CD1c-positive myeloid dendritic cell (primary cell): Measurements from ENCODE around the gene STAC2.

Source experiments
- DNase-seq: peaks from one replicate; pipeline ENCODE4 v3.0.0-alpha.2; 2016; ENCODE audit errors: extremely low spot score

Gene STAC2

DNA sequence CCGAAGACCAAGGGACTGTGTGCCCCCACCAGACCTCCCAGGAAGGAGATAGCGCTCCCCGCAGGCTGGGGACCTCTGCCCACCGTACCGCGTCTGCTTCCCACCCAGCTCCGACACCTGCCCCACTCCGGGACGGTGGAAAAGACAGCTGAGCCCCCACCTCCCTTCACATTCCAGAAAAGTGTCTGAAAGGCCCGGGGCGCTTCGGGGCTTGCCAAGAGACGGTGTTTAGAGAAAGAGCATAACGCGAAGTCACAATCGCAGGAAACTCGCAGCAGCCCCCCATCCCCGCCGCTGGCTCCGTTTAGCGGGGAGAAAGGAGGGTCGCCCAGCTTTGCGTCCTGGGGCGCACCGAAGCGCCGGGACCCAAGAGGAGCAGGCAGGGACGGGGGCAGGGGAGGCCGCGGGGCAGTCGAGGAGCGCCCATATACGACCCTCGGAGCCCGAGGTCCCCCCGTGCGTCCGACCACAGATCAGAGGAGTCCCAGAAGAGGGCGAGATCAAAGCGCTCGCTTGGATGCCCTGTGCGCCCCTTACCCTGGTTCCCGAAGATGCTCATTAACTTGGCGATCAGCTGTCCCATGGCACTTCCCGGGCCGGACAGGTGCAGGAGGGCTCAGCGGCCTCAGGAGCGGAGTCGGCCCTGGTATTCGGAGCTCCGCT lies 60.4 kb downstream of the STAC2 start:
- no peak for DNase-seq

DNA sequence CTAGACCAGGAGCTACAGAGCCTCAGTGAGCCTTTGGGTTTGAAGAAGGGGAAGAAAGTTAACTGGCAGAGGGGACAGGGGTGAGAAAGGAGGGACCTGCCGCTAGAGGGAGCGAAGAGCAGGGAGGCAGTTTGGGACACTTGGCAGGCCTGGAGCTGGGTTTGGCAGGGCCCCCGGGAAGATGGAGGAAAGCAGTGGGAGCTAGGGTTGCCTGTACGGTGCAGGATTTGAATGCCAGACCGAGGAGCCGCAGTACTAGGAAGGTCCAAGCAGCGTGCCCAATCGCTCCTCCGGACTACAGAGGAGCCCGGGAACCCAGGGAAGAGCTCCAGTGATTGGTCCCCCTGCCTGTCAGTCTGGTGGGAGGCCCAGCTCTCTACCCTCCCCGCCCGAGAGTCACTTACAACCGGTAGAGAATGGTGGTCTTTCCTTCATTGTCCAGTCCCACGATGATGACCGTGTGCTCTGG lies 61.0 kb downstream of the STAC2 start:
- peak; percentile 82 for DNase-seq

DNA sequence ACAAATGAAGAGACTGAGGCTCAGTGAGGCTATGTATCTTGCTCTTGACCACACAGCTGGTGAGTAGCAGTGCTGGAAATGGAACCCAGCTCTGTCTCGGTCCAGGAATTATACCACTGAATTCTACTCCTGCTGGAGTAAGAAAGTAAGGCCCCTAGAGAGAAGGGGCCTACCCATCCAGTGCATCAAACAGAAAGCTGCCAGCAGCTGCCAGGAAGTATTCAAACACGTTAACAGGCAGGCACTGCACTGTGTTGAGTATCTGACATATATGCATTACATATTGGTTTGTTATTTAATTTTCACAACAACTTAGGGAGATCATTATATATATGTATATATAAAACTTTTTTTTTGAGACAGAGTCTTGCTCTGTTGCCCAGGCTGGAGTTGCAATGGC lies 63.8 kb downstream of the STAC2 start:
- DNase-seq = no peak
